ENCODE results near the gene BAK1.
"Not testable (repeated sequence)": the region's sequence is repeated elsewhere in the genome, so short reads cannot be mapped to it uniquely, and the experiment has no call there.

Gene BAK1

DNA sequence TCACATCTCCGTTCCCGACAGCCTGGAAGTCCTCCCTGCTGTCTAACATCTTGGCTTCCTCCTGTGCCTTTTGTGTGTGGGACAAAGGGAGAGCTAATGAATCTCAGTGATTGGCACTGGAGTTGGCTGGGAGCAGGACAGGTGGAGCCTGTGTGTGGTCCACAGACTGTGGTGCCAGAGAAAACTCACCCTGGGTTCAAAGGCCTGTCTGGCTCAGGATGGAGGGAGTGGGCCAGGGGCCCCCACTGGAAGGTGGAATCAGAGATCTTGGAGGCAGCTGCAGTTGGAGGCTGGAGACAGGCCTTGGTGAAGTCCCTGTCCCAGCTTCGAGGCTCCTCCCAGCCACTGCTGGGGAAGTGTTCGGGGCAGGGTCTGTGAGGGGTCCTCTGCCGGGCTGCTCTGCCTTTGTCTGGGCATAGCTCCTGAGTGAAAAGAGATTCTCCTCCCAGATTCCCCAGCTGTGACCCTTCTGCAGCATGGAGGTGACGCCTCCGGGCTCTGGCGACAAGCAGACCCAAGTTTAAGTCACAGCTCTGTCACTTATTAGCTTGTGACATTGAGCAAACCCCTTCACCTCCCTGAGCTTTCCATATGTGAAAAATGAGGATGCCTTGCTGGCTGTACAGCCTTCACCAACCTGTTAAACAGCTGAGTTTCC lies 27.2 kb upstream of the BAK1 start:
- no peak for DNase-seq

DNA sequence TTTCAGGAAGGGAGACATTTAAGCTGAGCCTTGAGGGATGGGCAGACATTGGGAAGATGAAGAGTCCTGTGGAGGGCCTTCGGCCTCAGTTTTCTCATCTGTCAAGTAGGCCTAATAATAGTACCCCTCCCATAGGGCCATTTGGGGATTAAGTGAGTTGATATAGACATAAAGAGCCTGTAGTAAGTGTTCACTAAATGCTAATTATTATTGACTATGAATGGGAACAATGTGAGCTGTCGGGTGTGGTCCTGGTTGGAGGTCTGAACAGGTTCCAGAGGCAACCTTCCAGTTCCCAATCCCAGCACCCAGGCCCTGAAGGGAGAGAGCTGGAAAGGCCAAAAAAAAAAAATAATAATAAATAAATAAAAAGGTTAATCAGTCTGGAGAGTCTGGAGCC lies 26.6 kb upstream of the BAK1 start:
- DNase-seq, result no peak

DNA sequence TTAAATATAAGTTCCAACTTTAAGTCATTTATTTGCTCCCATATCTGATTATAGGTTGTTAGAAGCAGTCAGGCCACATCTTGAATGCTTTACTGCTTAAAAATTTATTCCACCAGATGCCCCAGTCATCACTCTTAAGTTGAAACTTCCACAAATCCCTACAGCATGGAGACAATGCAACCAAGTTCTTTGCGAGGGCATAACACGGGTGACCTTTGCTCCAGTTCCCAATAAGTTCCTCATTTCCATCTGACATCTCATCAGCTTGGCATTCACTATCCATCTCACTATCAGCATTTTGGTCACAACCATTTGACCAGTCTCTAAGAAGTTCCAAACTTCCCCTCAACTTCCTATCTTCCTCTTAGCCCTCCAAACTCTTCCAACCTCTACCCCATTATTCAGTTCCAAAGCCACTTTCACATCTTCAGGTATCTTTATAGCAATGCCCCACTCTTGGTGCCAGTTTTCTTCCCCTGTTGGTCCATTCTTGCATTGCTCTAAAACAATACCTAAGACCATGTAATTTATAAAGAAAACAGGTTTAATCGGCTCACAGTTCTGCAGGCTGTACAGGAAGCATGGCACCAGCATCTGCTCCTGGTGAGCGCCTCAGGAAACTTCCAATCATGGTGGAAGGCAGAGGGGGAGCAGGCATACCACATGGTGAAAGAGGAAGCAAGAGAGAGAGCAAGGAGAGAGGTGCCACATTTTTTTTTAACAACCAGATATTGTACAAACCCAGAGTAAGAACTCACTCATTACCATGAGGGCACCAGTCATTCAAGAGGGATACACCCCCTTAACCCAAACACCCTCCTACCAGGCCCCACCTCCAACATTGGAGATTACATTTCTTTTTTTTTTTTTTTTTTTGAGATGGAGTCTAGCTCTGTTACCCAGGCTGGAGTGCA lies 25.1 kb upstream of the BAK1 start:
- no peak for DNase-seq

DNA sequence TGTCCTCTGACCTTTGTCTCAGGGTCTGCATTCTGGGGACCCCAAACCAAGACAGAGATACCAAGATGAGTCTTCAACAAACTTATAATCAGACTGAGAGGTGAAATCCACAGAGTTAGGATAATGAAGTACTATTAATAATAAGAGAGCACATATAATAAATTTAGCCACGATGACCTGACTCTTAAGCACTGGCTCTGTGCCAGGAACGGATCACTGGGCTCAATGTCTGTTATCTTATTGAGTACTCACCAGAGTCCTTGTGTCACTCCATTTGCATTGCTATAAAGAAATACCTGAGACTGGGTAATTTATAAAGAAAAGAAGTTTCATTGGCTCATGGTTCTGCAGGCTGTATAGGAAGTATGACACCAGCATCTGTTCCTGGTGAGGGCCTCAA lies 22.1 kb upstream of the BAK1 start:
- no peak for DNase-seq

DNA sequence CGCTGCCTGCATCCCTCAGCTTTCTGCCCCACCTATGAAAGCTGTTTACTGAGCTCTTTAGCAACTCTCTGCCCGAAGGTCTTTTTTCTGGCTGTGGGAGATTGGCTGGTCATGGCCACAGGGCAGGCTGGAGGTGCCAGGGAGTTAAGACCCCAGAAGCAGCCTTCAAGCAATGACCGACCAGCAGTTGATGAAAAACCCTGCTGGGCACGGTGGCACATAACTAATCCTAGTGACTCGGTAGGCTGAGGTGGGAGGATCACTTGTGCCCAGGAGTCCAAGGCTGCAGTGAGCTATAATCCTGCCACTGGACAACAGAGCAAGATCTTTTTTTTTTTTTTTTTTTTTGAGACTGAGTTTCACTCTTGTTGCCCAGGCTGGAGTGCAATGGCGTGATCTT lies 20.7 kb upstream of the BAK1 start:
- DNase-seq, result no peak

DNA sequence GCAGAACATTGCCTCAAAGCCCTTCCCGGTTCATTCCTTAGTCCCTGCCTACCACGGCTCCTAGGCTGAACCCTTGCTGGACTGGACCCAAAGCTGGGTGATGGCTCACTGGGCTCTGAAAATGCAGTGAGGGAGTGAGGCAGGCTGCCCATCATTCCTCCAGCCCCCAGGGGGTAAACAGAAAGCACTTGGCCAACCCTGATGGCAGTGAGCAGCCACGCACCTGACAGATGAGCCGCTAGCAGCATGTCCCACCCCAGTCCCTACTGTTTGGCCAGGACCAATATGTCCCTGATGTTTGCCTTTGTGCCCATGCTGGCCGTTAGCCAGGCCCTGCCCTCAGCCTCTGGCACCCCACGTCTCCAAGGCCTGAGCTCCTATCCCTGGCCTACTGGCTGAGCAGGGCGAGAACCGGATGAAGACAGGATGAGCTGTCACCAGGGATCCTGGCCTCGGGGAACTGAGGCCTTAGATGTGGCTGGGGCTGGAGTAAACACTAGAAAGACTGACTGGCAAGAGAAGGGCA lies 19.4 kb upstream of the BAK1 start:
- DNase-seq, result no peak

DNA sequence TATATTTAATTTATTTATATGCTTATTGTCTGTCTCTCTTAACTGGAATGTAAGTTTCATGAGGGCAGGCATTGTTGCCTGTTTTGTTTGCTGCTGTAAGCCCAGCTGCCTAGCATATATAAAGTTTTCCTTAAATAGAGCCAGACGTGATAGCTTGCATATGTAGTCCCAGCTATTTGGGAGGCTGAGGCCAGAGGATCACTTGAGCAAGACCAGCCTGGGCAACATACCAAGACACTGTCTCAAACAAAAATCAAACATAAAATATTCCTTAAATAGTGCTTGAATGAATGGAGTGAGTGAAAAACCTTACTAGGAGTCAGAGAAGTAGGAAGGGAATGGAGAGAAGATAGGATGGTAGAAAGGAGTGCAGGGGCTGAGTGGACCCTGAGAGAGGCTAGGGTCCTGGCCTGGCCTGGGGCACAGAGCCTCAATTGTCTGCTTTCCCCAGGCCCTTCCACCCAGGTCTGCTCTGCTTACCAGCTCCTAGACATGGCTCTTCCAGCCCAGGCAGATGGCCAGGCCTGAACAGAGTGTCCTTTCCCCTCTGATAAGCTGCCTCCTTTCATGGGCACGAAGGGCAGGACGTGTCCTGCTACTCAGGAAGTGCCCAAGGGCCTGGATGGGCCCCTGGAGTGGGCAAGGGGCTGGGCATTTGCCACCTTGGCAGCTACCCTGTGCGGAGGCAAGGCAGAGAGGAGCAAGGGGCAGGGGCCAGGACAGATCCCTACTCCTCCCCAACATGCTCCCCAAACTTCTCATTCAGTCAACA lies 17.7 kb upstream of the BAK1 start:
- DNase-seq, result no peak

DNA sequence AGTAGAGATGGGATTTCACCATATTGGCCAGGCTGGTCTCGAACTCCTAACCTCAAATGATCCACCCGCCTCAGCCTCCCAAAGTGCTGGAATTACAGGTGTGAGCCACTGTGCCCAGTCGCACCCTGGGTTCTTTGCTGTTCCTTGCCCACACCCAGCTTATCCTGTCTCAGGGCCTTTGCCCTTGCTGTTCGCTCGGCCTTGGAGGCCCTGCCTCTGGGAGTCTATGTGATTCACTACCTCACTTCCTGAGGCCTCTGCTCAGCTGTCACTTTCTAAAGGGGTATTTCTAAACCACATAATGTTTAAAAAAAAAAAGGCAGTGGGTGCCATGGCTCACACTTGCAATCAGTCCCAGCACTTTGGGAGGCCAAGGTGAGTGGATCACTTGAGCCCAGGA lies 16.8 kb upstream of the BAK1 start:
- not testable (repeated sequence) for DNase-seq

GRCh38 chr6:33595001-33595846 lies 15.1 kb upstream of the BAK1 start:
- DNase-seq, result no peak

- no peak for DNase-seq
These were observed 13.3 kb upstream of the BAK1 start for GRCh38 chr6:33593414-33593727.

GRCh38 chr6:33592595-33593413 lies 12.7 kb upstream of the BAK1 start:
- no peak for DNase-seq

DNA sequence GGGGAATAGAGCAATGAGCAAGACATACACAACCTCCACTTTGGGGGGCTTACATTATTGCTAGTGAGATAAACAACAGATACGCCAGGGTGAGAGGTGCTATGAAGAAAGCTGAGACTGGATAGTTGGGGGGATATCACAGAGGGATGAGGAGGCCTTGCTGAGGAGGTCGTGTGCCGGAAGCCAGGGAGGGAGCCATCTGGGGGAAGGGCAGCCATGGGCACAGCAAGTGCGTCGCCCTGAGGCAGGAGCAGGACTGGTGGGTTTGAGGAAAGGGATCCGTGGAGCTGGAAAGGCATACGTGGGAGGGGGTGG lies 12.2 kb upstream of the BAK1 start:
- DNase-seq, result no peak

DNA sequence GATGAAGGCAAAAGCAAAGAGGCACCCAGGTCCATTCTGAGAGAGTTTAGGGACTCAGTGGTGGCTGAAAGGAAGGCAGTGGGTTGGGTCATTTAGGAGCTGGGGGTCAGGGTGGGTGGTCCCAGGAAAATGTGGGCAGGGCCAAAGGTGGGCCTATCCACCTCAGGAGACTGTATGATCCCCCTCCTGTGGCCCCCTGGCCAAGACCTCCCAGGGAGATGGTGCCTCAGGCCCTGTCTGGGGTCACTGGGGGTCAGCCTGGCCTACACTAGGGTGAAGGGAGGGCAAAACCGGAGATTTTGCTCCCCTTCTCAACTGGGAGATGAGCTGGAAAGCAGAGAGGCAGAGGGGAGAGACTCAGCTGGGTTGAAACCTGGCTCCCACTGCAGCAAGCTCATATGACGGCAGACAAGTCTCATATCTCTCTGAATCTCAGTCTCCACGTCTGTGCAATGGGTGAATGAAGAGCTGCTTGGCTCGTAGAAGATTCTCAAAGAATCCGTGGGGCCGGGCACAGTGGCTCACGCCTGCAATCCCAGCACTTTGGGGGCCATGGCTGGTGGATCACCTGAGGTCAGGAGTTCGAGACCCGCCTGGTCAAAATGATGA lies 11.5 kb upstream of the BAK1 start:
- no peak for DNase-seq

GRCh38 chr6:33590531-33591198 lies 10.6 kb upstream of the BAK1 start:
- no peak for DNase-seq

- peak; percentile 57 for DNase-seq
These were observed 9.9 kb upstream of the BAK1 start for GRCh38 chr6:33589731-33590530.

GRCh38 chr6:33589392-33589730 lies 9.3 kb upstream of the BAK1 start:
- DNase-seq, result no peak

GRCh38 chr6:33588894-33589293 lies 8.8 kb upstream of the BAK1 start:
- no peak for DNase-seq

- DNase-seq, result no peak
These were observed 7.5 kb upstream of the BAK1 start for GRCh38 chr6:33587529-33587928.

- no peak for DNase-seq
These were observed 6.1 kb upstream of the BAK1 start for GRCh38 chr6:33586108-33586640.

Data from DMS153 (cell line).